ENCODE results near the gene NR1H4.
"Not testable (repeated sequence)": the region's sequence is repeated elsewhere in the genome, so short reads cannot be mapped to it uniquely, and the experiment has no call there.

The NR1H4 gene

DNA sequence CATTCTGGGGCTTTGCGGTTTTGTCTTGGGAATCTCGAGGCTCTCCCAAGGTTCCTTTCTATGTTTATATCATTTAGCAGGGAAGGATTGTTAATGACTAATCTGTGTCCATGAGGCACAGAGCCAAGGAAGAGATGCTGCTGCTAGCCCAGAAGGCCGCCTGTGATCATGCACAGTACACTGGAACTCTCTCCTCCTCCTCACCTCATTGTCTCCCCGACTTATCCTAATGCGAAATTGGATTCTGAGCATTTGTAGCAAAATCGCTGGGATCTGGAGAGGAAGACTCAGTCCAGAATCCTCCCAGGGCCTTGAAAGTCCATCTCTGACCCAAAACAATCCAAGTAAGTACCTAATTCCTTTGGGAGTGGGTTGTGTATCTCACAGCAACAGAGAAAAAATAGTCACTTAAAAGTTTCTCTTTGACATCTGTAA is at the start of gene NR1H4:
Gene NR1H4, plus strand, starts transcription at position 151 of the 435 bp plus-strand sequence. CDS start 19,458 bp downstream, outside the sequence.
- DNase-seq (ENCODE audit: low read depth in 2 of 2, low spot score in 1 of 2), result no peak

DNA sequence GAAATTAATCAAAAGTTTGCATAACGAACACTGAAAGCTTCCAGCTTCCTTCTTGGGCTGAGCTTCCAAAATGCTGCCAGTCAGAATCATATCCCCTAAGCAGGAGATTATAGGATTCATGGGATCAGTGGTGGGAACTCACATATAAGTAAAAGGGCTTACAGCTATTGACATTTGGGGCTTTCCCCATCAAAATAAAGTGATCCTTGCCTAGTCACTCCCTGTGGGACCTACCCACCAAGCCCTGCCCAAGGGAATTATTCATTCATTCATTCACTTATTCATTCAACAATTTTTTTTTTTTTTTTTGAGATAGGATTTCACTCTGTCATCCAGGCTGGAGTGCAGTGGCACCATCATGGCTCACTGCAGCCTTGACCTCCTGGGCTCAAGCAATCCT is 47.5 kb upstream of the NR1H4 start:
- DNase-seq (ENCODE audit: low read depth in 2 of 2, low spot score in 1 of 2), result no peak

DNA sequence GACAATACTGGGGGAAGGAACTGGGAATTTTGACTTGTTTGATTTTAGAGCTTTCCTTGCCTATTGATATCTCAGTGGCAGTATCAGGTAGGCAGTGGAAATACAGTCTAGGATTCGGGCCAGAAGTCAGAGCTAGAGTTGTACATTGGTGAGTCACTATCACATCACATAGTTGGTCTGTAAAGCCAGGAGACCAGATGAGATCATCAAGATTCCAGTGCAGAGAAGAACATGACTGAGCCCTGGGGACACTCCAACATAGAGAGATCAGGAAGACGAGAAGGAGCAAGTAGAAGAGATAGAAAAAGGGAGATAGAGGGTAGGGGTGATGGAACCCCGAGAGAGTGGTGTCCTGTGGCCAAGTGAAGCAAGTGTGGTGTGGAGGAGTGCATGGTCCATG is 46.6 kb upstream of the NR1H4 start:
- no peak for DNase-seq (ENCODE audit: low read depth in 2 of 2, low spot score in 1 of 2)

DNA sequence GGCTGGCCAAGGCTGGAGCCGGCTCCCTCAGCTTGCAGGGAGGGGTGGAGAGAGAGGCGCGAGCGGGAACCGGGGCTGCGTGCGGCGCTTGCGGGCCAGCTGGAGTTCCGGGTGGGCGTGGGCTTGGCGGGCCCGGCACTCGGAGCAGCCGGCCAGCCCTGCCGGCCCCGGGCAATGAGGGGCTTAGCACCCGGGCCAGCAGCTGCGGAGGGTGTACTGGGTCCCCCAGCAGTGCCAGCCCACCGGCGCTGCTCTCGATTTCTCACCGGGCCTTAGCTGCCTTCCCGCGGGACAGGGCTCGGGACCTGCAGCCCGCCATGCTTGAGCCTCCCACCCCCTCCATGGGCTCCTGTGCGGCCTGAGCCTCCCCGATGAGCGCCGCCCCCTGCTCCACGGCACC is 43.4 kb upstream of the NR1H4 start:
- DNase-seq (ENCODE audit: low read depth in 2 of 2, low spot score in 1 of 2), result not testable (repeated sequence)

DNA sequence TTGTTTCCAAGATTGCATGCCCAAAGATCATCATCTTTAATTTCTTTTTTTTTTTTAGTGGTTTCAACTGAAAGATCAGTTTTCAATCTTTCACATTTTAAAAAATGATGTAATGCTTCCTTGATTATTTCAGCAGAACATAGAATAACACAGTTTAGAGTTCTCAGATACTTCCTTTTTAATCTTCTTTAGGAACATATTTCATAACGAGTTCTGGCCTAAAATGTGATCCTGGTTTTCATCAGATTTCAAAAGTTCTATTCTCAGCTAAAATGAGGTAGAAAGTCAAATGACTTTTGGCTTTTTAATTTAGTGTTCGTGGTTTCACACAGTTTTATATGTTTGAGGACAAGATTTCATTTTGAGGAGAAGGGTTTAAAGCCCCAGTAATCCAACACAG is 40.0 kb upstream of the NR1H4 start:
- no peak for DNase-seq (ENCODE audit: low read depth in 2 of 2, low spot score in 1 of 2)

DNA sequence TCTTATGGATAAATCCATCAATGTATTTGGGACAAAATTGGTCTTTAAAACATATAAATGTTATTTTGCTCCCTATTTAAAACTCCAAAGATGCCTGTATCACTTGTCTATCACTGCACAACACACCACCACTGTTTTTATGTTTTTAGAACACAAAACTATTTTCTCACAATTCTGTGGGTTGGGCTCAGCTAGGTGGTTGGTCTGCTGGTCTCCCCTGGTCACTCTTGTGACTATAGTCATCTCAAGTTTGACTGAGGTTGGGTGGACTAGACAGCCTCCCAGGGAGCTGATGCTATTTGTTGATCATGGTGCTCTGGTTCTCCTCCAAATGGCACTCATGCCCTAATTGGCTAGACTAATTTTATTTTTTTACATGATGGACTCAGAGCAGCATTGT is 39.5 kb upstream of the NR1H4 start:
- DNase-seq (ENCODE audit: low read depth in 2 of 2, low spot score in 1 of 2), result no peak

DNA sequence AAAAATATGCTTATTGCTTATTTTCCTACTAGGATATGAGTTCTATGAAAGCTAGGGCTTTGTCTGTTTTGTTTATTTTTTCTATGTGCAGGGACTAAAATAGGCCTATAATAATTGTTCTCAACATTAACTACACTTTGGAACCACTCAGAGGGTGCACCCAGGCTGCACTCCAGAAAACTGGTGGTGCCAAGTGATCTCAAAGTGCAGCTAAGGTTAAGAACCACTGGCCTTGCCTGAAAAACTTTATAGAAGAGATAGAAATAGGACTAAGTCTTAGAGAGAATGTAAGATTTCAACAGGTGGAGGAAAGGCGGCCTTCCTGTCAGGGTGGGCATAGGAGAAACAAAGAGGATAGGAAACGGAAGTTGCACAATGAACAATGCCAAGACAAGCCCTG is 37.7 kb upstream of the NR1H4 start:
- no peak for DNase-seq (ENCODE audit: low read depth in 2 of 2, low spot score in 1 of 2)

DNA sequence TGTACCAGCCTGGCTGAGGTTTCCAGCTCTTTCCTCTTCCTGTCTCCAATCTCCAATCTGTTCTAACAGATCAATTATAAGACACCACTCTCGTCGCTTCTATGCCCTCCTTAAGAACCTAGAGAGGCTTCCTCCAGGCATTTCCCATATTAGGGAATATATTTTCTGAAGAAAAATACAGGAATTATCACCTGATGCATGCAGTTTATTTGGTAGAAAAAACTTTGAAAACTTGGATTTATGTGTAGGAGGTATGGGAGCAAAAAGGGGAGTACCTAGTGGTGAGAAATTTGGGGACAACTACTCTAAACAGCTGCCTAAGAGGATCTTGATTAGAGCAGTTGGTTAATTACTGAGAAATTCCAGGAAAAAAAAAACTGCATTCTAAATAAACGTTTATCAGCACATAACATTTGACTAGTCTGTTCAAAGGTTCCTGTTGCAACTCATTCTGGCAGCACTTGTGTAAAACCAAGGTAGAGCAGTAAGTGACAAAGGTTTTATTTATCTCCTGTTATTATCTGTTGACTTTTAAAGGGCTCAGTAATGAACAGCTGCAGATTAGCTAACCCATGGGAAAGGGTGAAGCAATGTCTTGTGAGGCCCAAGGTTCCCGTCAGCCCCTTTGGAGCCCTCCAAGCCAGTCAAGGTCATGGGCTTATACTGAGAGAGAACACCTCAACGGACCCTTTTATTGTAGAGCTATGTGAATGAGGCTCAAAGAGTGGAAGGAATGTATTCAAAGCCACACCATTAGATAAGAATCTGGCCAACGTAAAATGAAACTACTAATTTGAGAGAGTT is 36.4 kb upstream of the NR1H4 start:
- DNase-seq (ENCODE audit: low read depth in 2 of 2, low spot score in 1 of 2), result no peak

DNA sequence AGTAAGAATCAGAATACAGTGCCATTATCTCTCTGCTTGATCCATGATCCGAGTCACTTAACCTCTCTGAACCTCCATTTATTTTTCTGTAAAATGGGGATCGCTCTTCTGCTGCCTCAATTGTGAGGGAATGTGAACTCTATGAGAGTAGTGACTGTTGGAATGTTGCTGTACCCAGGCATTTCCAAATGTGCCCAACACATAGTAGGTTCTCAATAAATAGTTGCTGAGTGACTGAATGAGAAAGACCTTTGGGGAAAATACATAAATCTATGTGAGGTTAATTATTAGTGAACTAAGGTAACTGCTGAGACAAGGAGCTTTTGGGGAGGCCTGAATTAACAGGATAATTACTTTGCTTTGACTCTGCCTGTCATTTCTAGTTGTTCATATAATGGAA is 33.9 kb upstream of the NR1H4 start:
- no peak for DNase-seq (ENCODE audit: low read depth in 2 of 2, low spot score in 1 of 2)

DNA sequence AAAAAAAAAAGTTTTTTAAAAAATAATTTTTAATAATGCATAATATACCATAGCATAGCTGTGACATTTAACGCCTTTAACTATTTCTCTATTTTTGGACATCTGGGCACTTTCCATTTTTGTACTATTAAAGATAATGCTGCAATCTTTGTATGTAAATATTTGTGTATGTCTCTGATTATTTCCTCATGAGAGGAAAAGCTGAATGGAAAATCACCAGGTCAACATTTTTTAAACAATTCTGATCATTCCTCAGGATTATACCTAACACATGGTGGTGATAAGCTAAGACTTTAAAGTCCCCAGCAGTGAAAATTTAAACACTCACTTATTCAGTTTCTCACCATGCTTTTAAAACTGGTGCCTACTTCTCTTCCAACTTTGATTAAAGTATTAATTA is 31.3 kb upstream of the NR1H4 start:
- no peak for DNase-seq (ENCODE audit: low read depth in 2 of 2, low spot score in 1 of 2)

DNA sequence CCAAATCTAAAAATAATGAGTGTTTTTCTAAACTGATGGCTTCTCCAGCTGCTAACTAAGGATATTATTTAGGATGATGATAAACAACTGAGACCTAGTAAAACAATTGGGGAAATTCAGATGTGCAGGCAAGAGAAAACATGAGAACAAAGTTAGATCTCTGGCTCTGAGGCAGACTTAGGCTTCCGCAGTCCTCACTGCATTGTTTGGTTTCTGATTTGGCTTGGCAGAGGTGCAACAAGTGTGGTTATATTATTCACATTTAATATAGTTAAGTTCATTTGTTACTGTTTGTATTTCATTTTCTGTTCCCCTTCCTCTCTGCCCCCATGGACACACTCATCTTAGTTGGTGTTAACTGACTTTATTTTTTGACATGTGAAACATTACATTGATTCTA is 30.2 kb upstream of the NR1H4 start:
- no peak for DNase-seq (ENCODE audit: low read depth in 2 of 2, low spot score in 1 of 2)

DNA sequence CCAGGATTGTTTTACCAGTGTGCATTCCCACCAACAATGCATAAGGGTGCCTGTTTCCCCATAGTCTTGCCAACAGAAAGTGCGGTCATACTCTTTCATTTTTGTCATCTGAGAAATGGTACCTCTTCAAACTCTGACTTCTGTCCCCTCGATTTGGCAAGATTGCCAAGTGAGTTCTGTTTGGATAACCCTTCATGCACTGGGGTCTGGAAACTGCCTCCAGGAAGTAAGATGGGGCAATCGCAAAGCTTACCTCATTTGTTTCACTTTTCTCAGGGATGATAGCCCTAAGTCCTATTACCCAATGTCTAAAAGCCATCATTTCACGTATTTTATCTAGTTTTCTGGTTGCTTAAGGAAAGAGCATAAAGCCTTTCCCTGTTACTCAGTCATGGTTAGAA is 28.6 kb upstream of the NR1H4 start:
- DNase-seq (ENCODE audit: low read depth in 2 of 2, low spot score in 1 of 2), result no peak

DNA sequence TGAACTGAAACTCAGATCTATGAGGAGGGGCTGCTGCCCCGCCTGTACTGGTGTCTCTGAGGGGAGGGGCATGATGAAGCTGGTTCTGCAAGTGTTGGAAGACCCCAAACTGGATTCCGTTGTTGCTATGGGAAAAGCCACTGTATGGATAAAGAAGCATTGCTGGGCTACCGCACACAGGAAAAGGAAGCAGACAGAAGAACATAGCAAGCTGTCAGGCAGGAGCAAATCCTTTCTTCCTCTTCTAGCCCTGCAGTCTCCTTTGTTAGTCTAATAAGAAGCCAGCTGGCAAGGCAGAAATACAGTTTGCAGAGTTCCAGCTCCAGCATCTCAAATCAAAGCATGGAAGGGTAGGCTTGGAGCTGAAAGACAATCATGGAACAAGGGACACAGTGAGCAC is 26.3 kb upstream of the NR1H4 start:
- DNase-seq (ENCODE audit: low read depth in 2 of 2, low spot score in 1 of 2), result no peak

DNA sequence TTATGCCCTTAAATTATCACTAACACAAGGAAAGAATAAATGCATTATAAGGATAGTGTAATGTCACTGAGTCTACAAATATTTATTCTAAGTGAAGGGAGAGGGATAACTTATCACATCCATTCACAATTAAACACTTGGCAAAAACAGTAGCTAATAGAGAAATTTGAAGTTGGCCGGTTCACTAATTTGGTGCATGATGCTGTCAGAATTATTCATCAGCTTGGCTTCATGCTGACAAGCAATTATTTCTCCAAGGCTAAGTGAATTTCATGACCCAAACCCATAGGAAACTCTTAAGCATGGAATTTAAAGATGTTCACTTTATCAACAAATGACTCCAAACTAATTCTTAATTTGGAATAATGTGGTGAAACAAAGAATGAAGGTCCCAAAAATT is 25.0 kb upstream of the NR1H4 start:
- no peak for DNase-seq (ENCODE audit: low read depth in 2 of 2, low spot score in 1 of 2)

DNA sequence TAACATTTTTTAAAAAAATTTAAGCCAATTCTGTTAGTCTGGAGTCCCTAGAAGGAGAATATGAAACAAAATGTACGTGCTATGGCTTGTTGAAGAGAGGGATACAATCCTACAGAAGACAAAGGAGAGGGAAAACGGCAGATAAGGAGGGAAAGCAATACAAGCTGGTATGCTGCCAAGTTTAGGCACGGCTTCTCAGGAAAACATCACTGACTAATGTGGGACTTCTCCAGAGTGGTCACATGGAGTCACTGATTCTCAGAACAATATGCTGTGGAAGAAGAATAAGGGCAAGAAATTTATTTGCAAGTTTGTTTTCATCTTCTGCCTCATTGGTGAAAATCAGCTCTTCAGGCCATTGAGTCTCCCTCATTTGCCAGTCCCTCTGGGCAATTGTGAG is 22.9 kb upstream of the NR1H4 start:
- DNase-seq (ENCODE audit: low read depth in 2 of 2, low spot score in 1 of 2), result no peak

DNA sequence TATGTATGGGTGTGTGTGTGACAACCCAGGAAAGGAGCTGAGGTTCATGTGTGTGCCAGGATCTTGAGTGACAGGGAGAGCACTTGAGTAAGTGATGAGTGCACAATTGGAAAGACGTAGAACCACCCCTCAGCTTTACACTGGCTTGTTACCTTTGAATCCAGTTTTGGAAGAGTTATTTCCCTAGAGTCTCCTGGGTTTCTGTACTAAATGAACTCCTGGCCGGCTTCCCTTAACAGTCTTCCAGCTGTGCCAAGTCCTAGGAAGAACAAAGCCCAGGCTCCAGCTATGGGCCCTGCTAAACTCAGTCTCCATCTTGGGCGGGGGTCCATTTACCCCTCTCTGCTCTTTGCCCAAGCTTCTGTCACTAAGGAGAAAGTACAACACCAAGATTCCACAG is 19.7 kb upstream of the NR1H4 start:
- no peak for DNase-seq (ENCODE audit: low read depth in 2 of 2, low spot score in 1 of 2)

DNA sequence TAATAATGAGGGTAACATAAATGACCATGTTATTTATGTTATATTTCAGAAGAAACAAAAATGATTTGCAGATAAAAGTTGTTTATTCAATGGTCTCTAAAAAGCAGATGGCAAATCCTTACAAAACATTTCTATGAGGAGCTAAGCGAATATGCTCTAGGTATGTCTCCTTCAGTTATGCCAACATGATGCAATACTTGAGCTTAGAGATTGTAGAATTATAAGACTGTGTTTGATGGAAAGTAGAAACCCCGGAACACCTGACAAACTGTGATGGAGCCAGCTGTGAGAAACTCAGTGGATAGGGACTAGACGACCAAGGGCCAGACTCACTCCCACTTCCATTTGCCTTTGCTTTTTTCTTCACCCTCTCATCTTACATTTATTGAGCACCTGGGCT is 17.8 kb upstream of the NR1H4 start:
- DNase-seq (ENCODE audit: low read depth in 2 of 2, low spot score in 1 of 2), result no peak

DNA sequence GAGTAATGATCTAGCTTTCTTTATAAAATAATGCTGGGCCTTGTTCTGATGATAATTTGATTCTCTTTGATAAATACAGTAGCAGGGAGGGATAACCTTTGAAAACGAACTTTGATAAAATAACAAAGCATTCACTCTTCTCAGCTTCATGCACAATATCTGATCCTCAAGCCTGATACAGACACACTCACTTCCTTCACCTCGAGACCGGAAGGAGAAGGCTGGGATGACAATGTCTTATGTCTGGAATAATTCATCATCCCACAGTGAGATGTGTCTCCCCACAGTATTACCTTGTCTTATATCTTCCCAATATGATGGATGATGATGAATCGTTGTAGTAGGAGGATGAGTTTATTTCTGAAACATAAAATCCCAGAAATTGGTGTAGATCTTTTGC is 15.5 kb upstream of the NR1H4 start:
- DNase-seq (ENCODE audit: low read depth in 2 of 2, low spot score in 1 of 2), result no peak

DNA sequence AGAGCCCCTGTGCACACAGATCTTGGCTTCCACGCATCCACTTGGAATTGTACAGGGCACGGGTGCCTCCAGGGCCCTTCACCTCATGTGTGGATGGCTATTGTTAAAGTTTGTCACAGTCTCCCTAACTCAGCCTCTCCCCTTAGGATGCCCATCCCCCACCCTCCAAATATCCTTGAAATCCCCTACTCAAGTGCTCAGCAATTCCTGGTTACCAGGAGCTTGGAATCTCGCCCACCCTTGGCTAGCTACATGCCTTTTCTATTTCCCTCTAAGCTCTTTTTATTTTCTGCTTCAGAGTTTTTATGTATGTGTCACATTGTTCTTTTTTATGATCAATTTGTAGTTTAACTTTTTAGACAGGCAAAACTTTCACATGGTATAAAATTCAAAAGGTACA is 13.0 kb upstream of the NR1H4 start:
- no peak for DNase-seq (ENCODE audit: low read depth in 2 of 2, low spot score in 1 of 2)

DNA sequence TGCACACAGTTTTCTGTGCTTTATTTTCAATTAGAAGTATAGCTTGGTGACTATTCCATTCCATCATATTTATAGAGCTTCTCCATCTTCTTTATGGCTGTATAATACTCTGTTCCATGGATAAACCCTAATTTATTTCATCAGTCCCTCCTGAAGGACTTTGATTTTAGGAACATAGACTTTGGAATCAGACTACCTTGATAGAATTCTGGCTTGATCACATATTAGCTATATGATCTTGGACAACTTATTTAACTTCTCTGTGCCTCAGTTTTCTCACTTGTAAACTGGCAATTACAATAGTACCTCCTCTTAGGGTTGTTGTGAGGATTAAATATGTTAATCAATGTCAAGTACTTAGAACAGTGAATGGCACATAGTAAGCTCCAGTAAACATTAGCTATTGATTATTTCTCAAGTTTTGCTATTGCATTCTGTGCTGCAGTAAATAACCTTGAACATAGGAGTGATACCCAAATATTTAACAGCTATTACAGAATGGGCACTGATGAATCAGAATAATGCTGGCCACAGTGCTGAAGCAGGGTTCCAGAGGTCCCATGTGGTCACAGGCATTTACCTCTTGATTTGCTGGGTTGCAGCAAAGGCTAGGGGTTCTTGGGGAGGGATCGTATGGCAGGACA is 12.2 kb upstream of the NR1H4 start:
- DNase-seq (ENCODE audit: low read depth in 2 of 2, low spot score in 1 of 2), result no peak

DNA sequence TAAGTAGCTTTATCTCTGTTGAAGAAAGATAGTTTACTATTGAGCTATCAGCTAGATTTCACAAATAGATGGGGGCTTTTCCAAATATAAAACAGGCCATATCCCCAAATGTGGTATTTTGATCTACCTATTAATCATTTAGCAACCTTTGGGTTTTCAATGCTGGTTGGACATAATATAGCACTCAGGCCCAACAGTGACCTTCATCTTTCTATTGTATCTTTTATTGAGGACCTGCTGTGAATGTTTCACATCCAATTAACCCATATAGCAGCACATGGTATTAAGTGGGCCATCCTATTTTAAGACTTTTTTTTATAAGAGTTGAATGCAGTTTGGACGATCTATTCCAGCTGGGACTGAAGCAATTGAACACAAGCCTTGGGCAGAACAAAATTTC is 10.0 kb upstream of the NR1H4 start:
- no peak for DNase-seq (ENCODE audit: low read depth in 2 of 2, low spot score in 1 of 2)

DNA sequence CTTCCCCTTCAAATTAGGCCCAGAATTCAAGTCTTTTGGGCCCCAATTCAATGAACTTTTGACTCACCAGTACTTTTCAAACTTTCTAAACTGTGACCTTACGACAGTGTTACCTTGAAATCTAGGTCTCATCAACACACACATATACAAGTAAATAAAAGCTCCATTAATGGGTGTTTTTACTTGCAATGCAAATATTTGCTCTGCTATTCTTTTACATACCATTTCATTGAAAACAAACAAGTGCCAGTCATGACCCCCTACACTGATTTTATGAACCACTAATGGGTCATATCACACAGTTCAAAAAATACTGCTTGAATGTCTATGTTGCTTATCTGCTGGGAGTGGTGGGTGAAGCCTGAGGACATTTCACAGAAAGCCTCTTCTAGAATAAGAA is 9.1 kb upstream of the NR1H4 start:
- no peak for DNase-seq (ENCODE audit: low read depth in 2 of 2, low spot score in 1 of 2)

DNA sequence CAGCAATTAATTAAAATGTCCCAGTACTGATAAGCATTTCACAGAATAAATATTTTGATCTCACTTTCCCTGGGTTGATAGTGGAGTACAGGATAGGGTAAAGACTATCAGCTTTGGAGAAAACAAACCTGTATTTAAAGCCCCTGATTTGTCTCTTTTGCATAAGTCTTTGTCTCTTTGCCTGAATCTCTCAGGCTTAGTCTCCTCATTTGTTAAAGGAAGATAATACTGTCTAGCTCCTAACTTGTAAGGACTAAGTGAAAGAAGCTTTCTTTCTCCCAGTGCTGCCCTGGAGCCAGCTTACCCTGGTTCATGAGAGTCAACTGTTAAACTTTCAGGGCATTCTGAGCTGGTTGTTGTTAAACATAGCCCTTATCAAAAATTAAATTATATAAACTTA is 5.5 kb upstream of the NR1H4 start:
- no peak for DNase-seq (ENCODE audit: low read depth in 2 of 2, low spot score in 1 of 2)

Measured in stimulated activated CD8-positive, alpha-beta memory T cell treated with anti-CD3 and anti-CD28 coated beads, Interleukin-4, amount 100 ng/mL, for 4 hours (primary cell).